ENCODE results near the gene AMN. TPM values are rescaled to one million over a fixed set of nuclear protein-coding genes. Genes with fewer than 3 reads are reported as not detected.

Gene AMN
- total RNA-seq, 2 experiments from 2014 or later = 2.6 to 2.8 TPM

DNA sequence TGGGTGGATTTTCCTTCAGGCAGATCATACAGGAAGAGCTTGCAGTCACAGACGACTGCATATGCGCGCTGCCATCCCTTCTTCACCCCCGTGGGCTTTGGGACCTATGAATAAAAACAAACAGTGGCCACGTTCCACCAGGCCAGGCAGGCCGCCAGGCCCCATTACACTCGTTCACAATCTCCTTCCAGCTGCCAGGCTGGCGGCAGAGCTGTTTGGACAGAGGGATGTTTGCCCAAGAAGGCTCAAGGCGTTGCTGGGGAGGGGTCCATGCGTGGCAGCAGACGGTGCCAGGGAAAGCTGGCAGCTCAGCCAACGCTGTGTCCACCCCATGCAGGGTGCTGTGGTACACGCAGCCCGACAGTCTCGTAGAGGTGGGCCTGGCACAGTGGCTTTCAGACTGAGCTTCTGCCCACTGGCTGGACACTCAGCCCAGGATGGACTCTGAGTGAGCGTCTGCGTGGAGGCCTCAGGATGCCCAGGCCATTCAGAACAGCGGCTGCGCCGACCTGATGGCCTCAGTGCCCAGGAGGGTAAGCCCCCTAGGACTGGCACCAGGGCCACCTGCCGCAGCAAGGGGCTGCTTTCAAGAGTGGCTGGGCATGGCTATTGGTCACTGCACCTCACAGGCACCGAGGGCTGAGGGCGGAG, 27.5 kb downstream of the AMN start:
- TF ChIP-seq, protein P1, sequence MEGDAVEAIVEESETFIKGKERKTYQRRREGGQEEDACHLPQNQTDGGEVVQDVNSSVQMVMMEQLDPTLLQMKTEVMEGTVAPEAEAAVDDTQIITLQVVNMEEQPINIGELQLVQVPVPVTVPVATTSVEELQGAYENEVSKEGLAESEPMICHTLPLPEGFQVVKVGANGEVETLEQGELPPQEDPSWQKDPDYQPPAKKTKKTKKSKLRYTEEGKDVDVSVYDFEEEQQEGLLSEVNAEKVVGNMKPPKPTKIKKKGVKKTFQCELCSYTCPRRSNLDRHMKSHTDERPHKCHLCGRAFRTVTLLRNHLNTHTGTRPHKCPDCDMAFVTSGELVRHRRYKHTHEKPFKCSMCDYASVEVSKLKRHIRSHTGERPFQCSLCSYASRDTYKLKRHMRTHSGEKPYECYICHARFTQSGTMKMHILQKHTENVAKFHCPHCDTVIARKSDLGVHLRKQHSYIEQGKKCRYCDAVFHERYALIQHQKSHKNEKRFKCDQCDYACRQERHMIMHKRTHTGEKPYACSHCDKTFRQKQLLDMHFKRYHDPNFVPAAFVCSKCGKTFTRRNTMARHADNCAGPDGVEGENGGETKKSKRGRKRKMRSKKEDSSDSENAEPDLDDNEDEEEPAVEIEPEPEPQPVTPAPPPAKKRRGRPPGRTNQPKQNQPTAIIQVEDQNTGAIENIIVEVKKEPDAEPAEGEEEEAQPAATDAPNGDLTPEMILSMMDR (IDR thresholded peaks at IDR 0.05) = no peak
- ATAC-seq (ENCODE audit: poor library complexity) = no peak
- Histone ChIP-seq H3K9me3 (ENCODE audit: control insufficient read depth in 1 of 2, insufficient read depth in 1 of 2, low read length in 2 of 2) (no peaks in the 10 kb centered on the region), H3K4me3 (ENCODE audit: low read length) (no peak overlapping the region), H3K36me3 (ENCODE audit: insufficient read depth, low read length) (no peaks in the 10 kb centered on the region), H3K27ac (ENCODE audit: low read depth in 1 of 2, low read length in 2 of 2) (no peak overlapping the region), H3K27me3 (ENCODE audit: control insufficient read depth in 1 of 2, insufficient read depth in 2 of 2, low read length in 2 of 2) (no peaks in the 10 kb centered on the region), H3K4me1 (ENCODE audit: insufficient read depth, low read length) (peaks cover 38% of the 10 kb centered on the region)
- POLR2A ChIA-PET = interaction anchor here (1.0 to 1.9 kb wide), 4 partner anchors 22 to 255 kb away, joined by 3 to 8 read pairs (median 5); no protein-coding TSS in a partner anchor
- peaks cover 28% of the 10 kb centered on the region for H3K4me1 Mint-ChIP-seq (ENCODE audit: low read depth)
- CTCF ChIA-PET = no interaction called here
- no peaks in the 10 kb centered on the region for H3K9me3 Mint-ChIP-seq
- no peak for DNase-seq
- H3K4me3 Mint-ChIP-seq = no peak overlapping the region
- intact Hi-C loops (cut with DNase I, micrococcal nuclease) = no loop called here
- H3K27ac Mint-ChIP-seq = peak overlapping the region; percentile 76
- H3K36me3 Mint-ChIP-seq (ENCODE audit: low read depth) = no peaks in the 10 kb centered on the region
- no peaks in the 10 kb centered on the region for H3K27me3 Mint-ChIP-seq

DNA sequence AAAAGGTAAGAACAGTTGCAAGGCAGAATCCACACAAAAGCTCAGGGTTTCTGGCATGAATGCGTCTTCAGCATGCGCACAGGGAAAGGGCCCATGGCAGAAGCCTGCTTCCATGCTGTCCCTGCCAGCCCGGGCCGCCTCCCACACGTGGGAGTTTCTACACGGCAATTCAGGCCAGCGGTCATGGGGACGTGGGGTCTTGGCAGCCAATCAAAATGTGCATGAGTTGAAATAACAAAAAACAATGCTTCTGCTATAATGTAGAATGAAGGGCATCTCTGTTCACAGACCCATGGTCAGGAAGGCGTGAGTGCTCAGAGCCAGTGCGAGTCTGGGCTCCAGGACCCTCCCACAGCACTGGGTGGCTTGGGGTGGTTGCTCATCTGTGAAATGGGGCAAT, 28.6 kb downstream of the AMN start:
- no peak overlapping the region for H3K27ac Mint-ChIP-seq
- Histone ChIP-seq H3K9me3 (ENCODE audit: control insufficient read depth in 1 of 2, insufficient read depth in 1 of 2, low read length in 2 of 2) (no peaks in the 10 kb centered on the region), H3K4me1 (ENCODE audit: insufficient read depth, low read length) (peaks cover 37% of the 10 kb centered on the region), H3K4me3 (ENCODE audit: low read length) (no peak overlapping the region), H3K36me3 (ENCODE audit: insufficient read depth, low read length) (no peaks in the 10 kb centered on the region), H3K27me3 (ENCODE audit: control insufficient read depth in 1 of 2, insufficient read depth in 2 of 2, low read length in 2 of 2) (no peaks in the 10 kb centered on the region), H3K27ac (ENCODE audit: low read depth in 1 of 2, low read length in 2 of 2) (no peak overlapping the region)
- ChIA-PET CTCF (no interaction called here), POLR2A (no interaction called here)
- intact Hi-C loops (cut with DNase I, micrococcal nuclease) = no loop called here
- no peaks in the 10 kb centered on the region for H3K36me3 Mint-ChIP-seq (ENCODE audit: low read depth)
- H3K9me3 Mint-ChIP-seq = no peaks in the 10 kb centered on the region
- TF ChIP-seq, protein P1 (IDR thresholded peaks at IDR 0.05) = no peak
- peaks cover 28% of the 10 kb centered on the region for H3K4me1 Mint-ChIP-seq (ENCODE audit: low read depth)
- DNase-seq (no peak), ATAC-seq (ENCODE audit: poor library complexity) (no peak)
- H3K4me3 Mint-ChIP-seq = no peak overlapping the region
- H3K27me3 Mint-ChIP-seq = no peaks in the 10 kb centered on the region

DNA sequence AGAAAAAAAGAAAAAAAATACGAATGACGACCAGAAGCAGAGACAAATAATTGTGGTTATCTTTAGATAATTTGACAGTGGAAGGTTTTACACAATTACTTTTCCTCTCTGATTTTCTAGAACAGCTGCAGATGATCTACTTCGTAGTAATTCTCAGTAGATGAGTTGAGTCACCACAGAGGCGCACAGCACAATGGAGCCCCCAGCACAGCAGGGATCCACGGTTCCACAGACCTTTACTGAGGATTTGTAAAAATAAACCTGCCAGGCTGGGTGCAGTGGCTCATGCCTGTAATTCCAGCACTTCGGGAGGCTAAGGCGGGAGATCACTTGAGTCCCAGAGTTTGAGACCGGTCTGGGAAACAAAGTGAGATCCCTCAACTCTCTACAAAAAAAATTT, 29.3 kb downstream of the AMN start:
- TF ChIP-seq, protein P1 (IDR thresholded peaks at IDR 0.05) = no peak
- no peak for ATAC-seq (ENCODE audit: poor library complexity)
- POLR2A ChIA-PET = no interaction called here

More for the DNA sequence above, 29.3 kb downstream of the AMN start:
- Mint-ChIP-seq H3K36me3 (ENCODE audit: low read depth) (no peaks in the 10 kb centered on the region), H3K4me1 (ENCODE audit: low read depth) (peaks cover 22% of the 10 kb centered on the region), H3K27me3 (no peaks in the 10 kb centered on the region), H3K4me3 (no peak overlapping the region), H3K9me3 (no peaks in the 10 kb centered on the region), H3K27ac (no peak overlapping the region)
- no peaks in the 10 kb centered on the region for H3K36me3 ChIP-seq (ENCODE audit: insufficient read depth, low read length)
- H3K27ac ChIP-seq (ENCODE audit: low read depth in 1 of 2, low read length in 2 of 2) = no peak overlapping the region
- H3K4me1 ChIP-seq (ENCODE audit: insufficient read depth, low read length) = peaks cover 30% of the 10 kb centered on the region
- no peaks in the 10 kb centered on the region for H3K9me3 ChIP-seq (ENCODE audit: control insufficient read depth in 1 of 2, insufficient read depth in 1 of 2, low read length in 2 of 2)
- H3K4me3 ChIP-seq (ENCODE audit: low read length) = no peak overlapping the region
- CTCF ChIA-PET = no interaction called here
- no peaks in the 10 kb centered on the region for H3K27me3 ChIP-seq (ENCODE audit: control insufficient read depth in 1 of 2, insufficient read depth in 2 of 2, low read length in 2 of 2)
- no peak for DNase-seq
- intact Hi-C loops (cut with DNase I, micrococcal nuclease) = no loop called here

Data from CD4-positive, alpha-beta T cell (primary cell).